Panc1 (cell line): ENCODE measurements around the gene DACT1. TPM values are rescaled to one million over a fixed set of nuclear protein-coding genes. Genes with fewer than 3 reads are reported as not detected.

ENCODE experiments used
- ATAC-seq: fragments of 200-7000 bp; cut with Tn5 transposase; 2 replicates; pipeline ENCODE4 v1.9.1; 2020; ENCODE audit warnings: mild to moderate bottlenecking, moderate library complexity
- BruUV-seq: library from RNA; stranded (reverse); fragments of 400-500 nt; replicated peaks from 2 replicates; lab custom pipeline; 2021; lab: Mats Ljungman, UMichigan
- CTCF ChIA-PET: fragments of 300-600 bp; sonication (Branson Sonifier 250); formaldehyde crosslinking; loops from one replicate; lab custom pipeline; 2022; ENCODE audit warnings: antibody characterized with exemption; lab: Charles Lee
- POLR2A ChIA-PET: fragments of 300-600 bp; sonication (Branson Sonifier 250); formaldehyde crosslinking; loops from one replicate; lab custom pipeline; 2022; ENCODE audit warnings: antibody characterized with exemption; lab: Charles Lee
- DNase-seq: peaks from one replicate; pipeline ENCODE4 v3.0.0-alpha.2; 2010; ENCODE audit warnings: low read depth, low spot score
- H3K27ac ChIP-seq: 2 replicates; pipeline ENCODE4 v1.5.1; 2011; ENCODE audit warnings: mild to moderate bottlenecking, low read length, inconsistent platforms
- H3K27me3 ChIP-seq: fragments of 200-500 bp; sonication (Bioruptor generic); 2 replicates; pipeline ENCODE4 v1.6.0; 2014; ENCODE audit warnings: low read length, inconsistent platforms; ENCODE audit not compliant: control insufficient read depth, insufficient read depth
- H3K36me3 ChIP-seq: fragments of 200-500 bp; sonication (Bioruptor generic); 2 replicates; pipeline ENCODE4 v1.5.1; 2014; ENCODE audit warnings: inconsistent platforms, mild to moderate bottlenecking, low read length, moderate library complexity; ENCODE audit not compliant: control insufficient read depth, insufficient read depth
- H3K4me1 ChIP-seq: 2 replicates; pipeline ENCODE4 v1.5.1; 2011; ENCODE audit warnings: inconsistent platforms, mild to moderate bottlenecking, low read length, moderate library complexity; ENCODE audit not compliant: control insufficient read depth, insufficient read depth
- H3K4me3 ChIP-seq, 2 experiments: 2 replicates each; pipeline ENCODE4 v1.5.1; 2011 to 2012; ENCODE audit warnings: low read depth in 2 of 2, low read length in 2 of 2, mild to moderate bottlenecking in 2 of 2, inconsistent platforms in 1 of 2, moderate library complexity in 1 of 2
- H3K9me3 ChIP-seq: fragments of 200-500 bp; sonication (Bioruptor generic); 2 replicates; pipeline ENCODE4 v1.5.1; 2014; ENCODE audit warnings: low read depth, mild to moderate bottlenecking, inconsistent platforms, low read length, moderate library complexity; ENCODE audit not compliant: control insufficient read depth, insufficient read depth
- CTCF ChIP-seq: fragments of 450-650 bp; IDR thresholded peaks from 2 replicates; pipeline ENCODE4 v1.5.1; 2017; ENCODE audit warnings: mild to moderate bottlenecking
- POLR2AphosphoS5 ChIP-seq: IDR thresholded peaks from 2 replicates; pipeline ENCODE4 v1.6.1; 2012; ENCODE audit warnings: mild to moderate bottlenecking, low read depth, low read length, moderate library complexity
- REST ChIP-seq, 2 experiments: IDR thresholded peaks; 2 replicates each; pipeline ENCODE4 v1.6.1; 2011 to 2012; ENCODE audit warnings: low read depth in 2 of 2, control low read depth in 1 of 2, low read length in 1 of 2, mild to moderate bottlenecking in 1 of 2, moderate library complexity in 1 of 2; ENCODE audit not compliant: insufficient read depth in 1 of 2
- SIN3A ChIP-seq: IDR thresholded peaks from 2 replicates; pipeline ENCODE4 v1.6.1; 2012; ENCODE audit warnings: low read depth, mild to moderate bottlenecking, low read length, moderate library complexity, borderline replicate concordance; ENCODE audit not compliant: insufficient read depth
- TCF7L2 ChIP-seq: IDR thresholded peaks from 2 replicates; pipeline ENCODE4 v1.6.1; 2011; ENCODE audit warnings: mild to moderate bottlenecking, low read depth, low read length, inconsistent platforms
- in situ Hi-C: cut with HindIII; loops from 2 replicates; pipeline ENCODE4 v1.10.0; 2016; ENCODE audit warnings: low sequenced_read_pairs, low pct_unique_long_range_greater_than_20kb
- intact Hi-C: fragments of 100-400 bp; cut with micrococcal nuclease; formaldehyde crosslinking; loops from one replicate; pipeline ENCODE4 v1.10.0; 2022; ENCODE audit not compliant: unreplicated experiment
- total RNA-seq: library from RNA; stranded (reverse); gene quantifications from one replicate; pipeline ENCODE4 v1.2.1, GENCODE V29; 2021; ENCODE audit not compliant: unreplicated experiment

DACT1 gene
- total RNA-seq, 1 experiment from 2014 or later, result 0.15 TPM

- intact Hi-C loops (no loop called here), in situ Hi-C loops (no loop called here)
- ATAC-seq (no peak), DNase-seq (no peak)
- no TSS peak for BruUV-seq
- Histone ChIP-seq H3K36me3 (no peaks in the 10 kb centered on the region; the same call in 1 of the 2 replicates), H3K4me1 (no peaks in the 10 kb centered on the region), H3K9me3 (no peaks in the 10 kb centered on the region), H3K27me3 (peaks cover 2% of the 10 kb centered on the region; the same call in 1 of the 2 replicates), H3K4me3 (no peak overlapping the region), H3K27ac (no peak overlapping the region)
- ChIA-PET POLR2A (no interaction called here), CTCF (no interaction called here)
- TF ChIP-seq SIN3A (no peak), POLR2AphosphoS5 (no peak), CTCF (no peak), REST (IDR thresholded peaks at IDR 0.05; ENCODE audit: insufficient read depth in 1 of 2, low read depth in 2 of 2, low read length in 1 of 2) (no peak), TCF7L2 (no peak)
Measured at GRCh38 chr14:58667900-58668299, 30.1 kb downstream of the DACT1 start.

- no peak overlapping the region for H3K27ac ChIP-seq
- H3K4me3 ChIP-seq, result no peak overlapping the region
- no TSS peak for BruUV-seq
- ChIA-PET POLR2A (no interaction called here), CTCF (no interaction called here)
- H3K36me3 ChIP-seq, result no peaks in the 10 kb centered on the region; the same call in 1 of the 2 replicates
- ATAC-seq (no peak), DNase-seq (no peak)
- no peaks in the 10 kb centered on the region for H3K27me3 ChIP-seq
- TF ChIP-seq REST (IDR thresholded peaks at IDR 0.05; ENCODE audit: insufficient read depth in 1 of 2, low read depth in 2 of 2, low read length in 1 of 2) (no peak), SIN3A (no peak), TCF7L2 (no peak), CTCF (no peak), POLR2AphosphoS5 (no peak)
- intact Hi-C loops (no loop called here), in situ Hi-C loops (no loop called here)
- H3K4me1 ChIP-seq, result no peaks in the 10 kb centered on the region
- no peaks in the 10 kb centered on the region for H3K9me3 ChIP-seq
Measured at GRCh38 chr14:58668848-58669480, 31.2 kb downstream of the DACT1 start.
